GM13977 (cell line): ENCODE results near the gene HHEX.

Experiments used
- DNase-seq: peaks from one replicate; pipeline ENCODE4 v3.0.0; 2012; ENCODE audit warnings: low spot score
- CTCF ChIP-seq: IDR thresholded peaks from 2 replicates; pipeline ENCODE4 v1.5.1; 2012; ENCODE audit warnings: mild to moderate bottlenecking, control low read depth; ENCODE audit not compliant: insufficient read depth; ENCODE audit errors: extremely low read depth, missing control alignments
- in situ Hi-C: fragments of 300-500 bp; cut with MboI; formaldehyde crosslinking; loops from one replicate; pipeline ENCODE4 v1.12.0; 2022; ENCODE audit warnings: low sequenced_read_pairs, low pct_unique_long_range_greater_than_20kb, mixed read lengths, inconsistent platforms; ENCODE audit not compliant: unreplicated experiment

Gene HHEX

GRCh38 chr10:92657024-92657423 lies 32.7 kb upstream of the HHEX start:
- no peak for DNase-seq
- TF ChIP-seq CTCF: no peak
- in situ Hi-C loops: no loop called here

GRCh38 chr10:92662848-92663247 lies 26.9 kb upstream of the HHEX start:
- TF ChIP-seq CTCF: no peak
- no peak for DNase-seq
- in situ Hi-C loops: no loop called here

- no peak for DNase-seq
- no peak for TF ChIP-seq CTCF
- in situ Hi-C loops: no loop called here
These were observed 25.4 kb upstream of the HHEX start for GRCh38 chr10:92664322-92664721.

GRCh38 chr10:92667078-92667477 lies 22.7 kb upstream of the HHEX start:
- in situ Hi-C loops: no loop called here
- TF ChIP-seq CTCF: no peak
- DNase-seq: no peak

GRCh38 chr10:92677708-92678107 lies 12.0 kb upstream of the HHEX start:
- no peak for DNase-seq
- in situ Hi-C loops: no loop called here
- no peak for TF ChIP-seq CTCF

GRCh38 chr10:92678206-92678605 lies 11.5 kb upstream of the HHEX start:
- no peak for DNase-seq
- in situ Hi-C loops: no loop called here

More at GRCh38 chr10:92678206-92678605, 11.5 kb upstream of the HHEX start:
- no peak for TF ChIP-seq CTCF
